Activated CD8-positive, alpha-beta memory T cell treated with anti-CD3 and anti-CD28 coated beads for 36 hours (primary cell): ENCODE data around the gene MAGEL2. TPM values are rescaled to one million over a fixed set of nuclear protein-coding genes. Genes with fewer than 3 reads are reported as not detected.
"Not testable (repeated sequence)": the region's sequence is repeated elsewhere in the genome, so short reads cannot be mapped to it uniquely, and the experiment has no call there.

Source experiments
- CTCF ChIA-PET: fragments of 350-600 bp; sonication (Branson Sonifier 250); formaldehyde crosslinking; loops from one replicate; lab custom pipeline; 2021; ENCODE audit warnings: antibody characterized with exemption; lab: Charles Lee
- POLR2A ChIA-PET: fragments of 350-600 bp; sonication (Branson Sonifier 250); formaldehyde crosslinking; loops from one replicate; lab custom pipeline; 2021; ENCODE audit warnings: antibody characterized with exemption; lab: Charles Lee
- total RNA-seq, 2 experiments: library from RNA; stranded (reverse); gene quantifications; one replicate each; pipeline ENCODE4 v1.2.3, GENCODE V29; 2021

MAGEL2 gene
- total RNA-seq, 2 experiments from 2014 or later, result not detected

- POLR2A ChIA-PET, result no interaction called here
- CTCF ChIA-PET, result interaction anchor here (0.8 to 1.2 kb wide), 2 partner anchors 14 to 131 kb away, joined by 3 to 4 read pairs; no protein-coding TSS in a partner anchor
These were observed 18.9 kb downstream of the MAGEL2 start for GRCh38 chr15:23628612-23629233.

DNA sequence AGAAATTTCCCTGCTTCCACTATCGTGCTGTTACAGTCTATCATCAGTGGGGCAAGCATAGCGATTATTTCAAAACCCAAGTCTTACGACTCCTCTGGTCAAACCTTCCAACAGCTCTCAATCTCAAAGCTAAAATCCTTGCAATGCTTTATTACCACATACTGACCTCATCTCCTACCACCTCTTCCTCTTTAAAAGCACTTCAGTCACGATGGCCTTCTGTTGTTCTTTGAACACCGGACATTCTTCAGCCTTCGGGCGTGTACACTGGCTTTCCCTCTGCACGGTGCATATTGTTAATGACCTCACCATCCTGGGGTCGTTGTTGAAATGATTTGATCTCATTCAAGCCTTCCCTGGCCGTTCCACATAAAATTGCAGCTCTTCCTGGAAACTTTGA lies 31.1 kb downstream of the MAGEL2 start:
- POLR2A ChIA-PET, result no interaction called here
- CTCF ChIA-PET, result no interaction called here

- ChIA-PET POLR2A (no interaction called here), CTCF (no interaction called here)
These were observed 41.4 kb downstream of the MAGEL2 start for GRCh38 chr15:23606226-23606625.

DNA sequence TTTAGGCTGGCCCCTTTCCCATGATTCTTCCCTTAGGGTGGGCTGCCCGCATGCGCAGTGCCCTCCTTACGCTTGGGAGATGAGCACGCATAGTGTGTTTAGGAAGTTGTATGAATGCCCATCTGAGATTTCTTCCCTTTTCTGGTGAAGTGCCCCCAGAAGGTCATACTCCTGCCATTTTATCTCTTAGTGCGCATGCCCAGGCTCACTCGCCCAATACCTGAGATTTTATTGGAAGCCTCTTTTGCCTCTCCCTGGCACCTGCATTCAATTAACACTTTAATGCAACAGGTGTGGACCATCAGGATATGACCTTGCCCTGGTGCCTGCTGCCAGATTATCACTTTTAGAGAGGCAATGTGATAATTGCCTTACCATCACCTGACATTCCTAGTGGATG lies 45.5 kb downstream of the MAGEL2 start:
- POLR2A ChIA-PET, result no interaction called here

DNA sequence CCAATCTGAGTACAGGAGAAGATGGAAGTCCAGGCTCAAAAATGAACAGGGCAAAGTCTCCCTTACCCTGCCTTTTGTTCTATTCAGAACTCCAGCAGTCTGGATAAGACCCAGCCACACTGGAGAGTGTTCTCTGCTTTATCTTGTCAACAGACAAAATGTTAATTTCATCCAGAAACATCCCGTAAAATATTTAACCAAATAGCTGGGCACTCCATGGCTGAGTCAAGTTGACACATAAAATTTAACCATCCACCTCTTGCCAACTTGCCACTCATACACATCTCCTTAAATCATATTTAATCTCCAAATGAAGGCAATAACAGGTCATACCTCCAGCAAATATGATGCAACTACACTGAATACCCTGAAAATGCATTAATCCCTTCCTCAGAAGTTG lies 48.6 kb downstream of the MAGEL2 start:
- CTCF ChIA-PET, result no interaction called here
- POLR2A ChIA-PET, result no interaction called here

More for the DNA sequence above, 45.5 kb downstream of the MAGEL2 start:
- CTCF ChIA-PET, result no interaction called here

DNA sequence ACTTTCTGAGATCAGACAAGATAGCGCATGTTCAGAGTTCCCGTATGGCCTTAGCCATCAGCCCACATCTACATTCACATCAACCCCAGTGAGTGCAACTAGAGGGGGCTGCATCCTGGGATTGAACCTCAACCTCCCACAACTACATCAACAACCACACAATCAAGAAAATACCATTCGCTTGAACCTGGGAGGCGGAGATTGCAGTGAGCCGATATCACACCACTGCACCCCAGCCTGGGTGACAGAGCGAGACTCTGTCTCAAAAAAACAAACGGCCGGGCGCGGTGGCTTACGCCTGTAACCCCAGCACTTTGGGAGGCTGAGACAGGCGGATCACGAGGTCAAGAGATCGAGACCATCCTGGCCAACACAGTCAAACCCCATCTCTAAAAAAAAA lies 50.4 kb downstream of the MAGEL2 start:
- CTCF ChIA-PET, POLR2A ChIA-PET: not testable (repeated sequence)

DNA sequence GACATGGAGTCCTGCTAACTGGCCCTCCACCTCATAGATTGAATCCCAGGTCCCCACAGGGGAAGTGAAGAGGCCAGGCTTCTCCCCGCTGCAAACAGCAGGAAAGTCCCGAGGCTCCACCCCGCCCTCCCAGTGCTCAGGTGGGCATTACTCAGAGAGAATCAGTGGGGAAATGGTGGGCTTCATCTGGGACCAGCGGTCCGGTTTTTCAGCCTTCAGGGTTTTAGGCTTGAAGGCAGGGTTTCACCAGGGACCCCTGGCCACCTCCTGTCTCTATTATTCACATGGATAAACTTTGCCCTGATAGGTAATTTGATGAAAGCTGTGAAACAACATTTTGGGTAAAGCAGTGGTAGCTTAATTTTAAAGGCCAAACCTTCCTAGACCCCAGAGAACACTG lies 50.9 kb downstream of the MAGEL2 start:
- POLR2A ChIA-PET, result no interaction called here
- CTCF ChIA-PET, result no interaction called here

DNA sequence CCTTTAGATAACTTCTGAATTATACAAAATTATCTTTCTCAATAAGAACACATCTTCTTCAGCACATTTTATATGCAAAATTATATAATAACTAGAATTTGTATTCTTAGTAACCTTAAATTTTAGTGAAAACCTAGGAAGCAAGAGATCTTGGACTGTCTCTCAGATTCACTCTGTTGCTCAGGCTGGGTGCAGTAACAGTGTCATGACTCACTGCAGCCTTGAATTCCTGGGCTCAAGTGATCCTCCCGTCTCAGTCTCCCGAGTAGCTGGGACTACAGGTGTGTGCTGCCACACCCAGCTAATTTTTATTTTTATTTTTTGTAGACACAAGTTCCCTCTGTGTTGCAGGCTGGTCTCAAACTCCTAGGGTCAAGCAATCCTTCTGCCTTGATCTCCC lies 52.3 kb downstream of the MAGEL2 start:
- POLR2A ChIA-PET, result no interaction called here
- CTCF ChIA-PET, result no interaction called here

GRCh38 chr15:23594252-23594770 lies 53.4 kb downstream of the MAGEL2 start:
- POLR2A ChIA-PET, result no interaction called here
- CTCF ChIA-PET, result no interaction called here

Other genes with a start within 250 kb of the MAGEL2 start
- not detected for gene GOLGA6L2, start 200.6 kb downstream of the MAGEL2 start, total RNA-seq
- gene MKRN3, start 82.2 kb downstream of the MAGEL2 start, total RNA-seq, result 1 to 10 TPM; 1.1 TPM
- 1 to 10 TPM; 1.3 to 1.4 TPM for gene NDN, start 39.4 kb upstream of the MAGEL2 start, total RNA-seq